ENCODE results near the gene PDE7B. TPM values are rescaled to one million over a fixed set of nuclear protein-coding genes. Genes with fewer than 3 reads are reported as not detected.

Gene PDE7B
- total RNA-seq, 2 experiments from 2014 or later = 0.73 to 1.1 TPM

DNA sequence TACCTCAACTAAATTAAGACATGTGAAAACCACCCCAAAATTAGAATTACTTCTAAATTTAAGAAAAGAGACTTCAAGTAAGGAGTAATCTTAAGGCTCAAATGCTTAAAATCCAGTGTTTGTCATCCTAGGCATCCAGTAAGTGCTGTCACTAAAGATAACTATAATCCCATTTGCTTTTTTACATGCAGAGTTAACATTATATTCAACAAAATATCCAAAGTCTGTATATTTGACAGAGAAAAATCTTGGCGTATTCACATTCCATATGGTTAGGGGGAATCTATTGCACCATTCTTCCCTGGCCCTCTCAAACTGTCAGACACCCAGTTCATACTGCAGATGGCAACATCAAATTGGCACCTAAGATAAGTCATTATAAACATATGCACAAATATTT lies 381.2 kb downstream of the PDE7B start:
- DNase-seq (no peak), ATAC-seq (no peak)
- H3K4me1 Mint-ChIP-seq = peaks cover 13% of the 10 kb centered on the region
- H3K9me3 Mint-ChIP-seq (ENCODE audit: low read depth) = no peaks in the 10 kb centered on the region
- H3K27me3 Mint-ChIP-seq = no peaks in the 10 kb centered on the region
- CTCF ChIA-PET = interaction anchor here (1.4 to 1.6 kb wide), 2 partner anchors 17 to 696 kb away, joined by 3 to 5 read pairs; partner anchors contain the start of gene MTFR2
- no peak overlapping the region for H3K4me3 Mint-ChIP-seq
- POLR2A ChIA-PET = no interaction called here
- no peak overlapping the region for H3K27ac Mint-ChIP-seq
- H3K36me3 Mint-ChIP-seq (ENCODE audit: low read depth) = peaks cover 34% of the 10 kb centered on the region
- intact Hi-C loops (cut with DNase I, micrococcal nuclease) = no loop called here

- intact Hi-C loops (cut with DNase I, micrococcal nuclease) = no loop called here
- ChIA-PET POLR2A (interaction anchor here (0.9 kb wide), 1 partner anchor 15 kb away, joined by 4 read pairs; the partner anchor contains the start of gene MTFR2), CTCF (interaction anchor here (4.2 kb wide), 1 partner anchor 8 kb away, joined by 26 read pairs; no protein-coding TSS in a partner anchor)
- H3K4me3 Mint-ChIP-seq = no peak overlapping the region
- peaks cover 44% of the 10 kb centered on the region for H3K36me3 Mint-ChIP-seq (ENCODE audit: low read depth)
- no peak for DNase-seq
- H3K4me1 Mint-ChIP-seq = peaks cover 13% of the 10 kb centered on the region
- H3K27ac Mint-ChIP-seq = no peak overlapping the region
- H3K9me3 Mint-ChIP-seq (ENCODE audit: low read depth) = no peaks in the 10 kb centered on the region
- no peaks in the 10 kb centered on the region for H3K27me3 Mint-ChIP-seq
- ATAC-seq = no peak
Observed at GRCh38 chr6:136235233-136235564, 383.7 kb downstream of the PDE7B start.

DNA sequence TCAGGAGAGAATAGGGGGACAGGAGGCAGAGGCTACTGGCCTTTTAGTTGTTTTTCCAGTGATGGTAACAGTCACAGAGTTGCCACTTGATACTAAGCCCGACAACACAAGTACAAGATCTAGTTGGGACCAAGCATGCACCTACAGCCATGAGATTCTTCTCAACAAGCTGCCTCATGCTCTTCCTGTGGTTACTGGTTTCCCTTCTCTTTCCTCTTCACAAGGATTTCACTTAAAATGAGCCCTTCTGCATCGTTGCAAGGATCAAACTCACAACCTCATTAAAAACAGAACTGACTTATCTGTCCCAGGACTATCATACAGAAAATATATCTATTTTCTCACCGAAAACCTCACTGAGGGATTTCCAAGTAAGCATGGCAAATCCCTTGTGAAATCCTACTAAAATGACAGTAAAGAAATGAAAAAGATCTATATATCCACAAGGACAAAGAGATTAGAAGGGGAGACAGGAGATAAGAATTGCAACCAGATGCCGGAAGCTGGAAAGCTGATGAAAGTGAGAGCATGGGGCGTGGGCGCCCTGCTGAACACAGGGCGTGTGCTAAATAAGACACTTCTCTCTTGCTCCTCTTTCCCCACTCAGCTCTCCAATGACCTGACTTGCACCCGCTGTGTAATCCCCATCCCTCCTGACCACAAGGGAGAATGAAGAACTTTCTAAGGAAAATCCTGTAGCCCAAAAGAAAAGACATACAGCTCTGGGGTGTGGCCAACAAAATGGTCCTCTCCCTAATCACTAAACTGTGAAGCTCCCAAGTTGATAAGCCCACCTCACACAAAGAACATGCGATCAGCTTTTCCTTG lies 385.2 kb downstream of the PDE7B start:
- Mint-ChIP-seq H3K36me3 (ENCODE audit: low read depth) (peaks cover 40% of the 10 kb centered on the region), H3K4me1 (peaks cover 13% of the 10 kb centered on the region), H3K9me3 (ENCODE audit: low read depth) (no peaks in the 10 kb centered on the region), H3K27me3 (no peaks in the 10 kb centered on the region), H3K27ac (no peak overlapping the region), H3K4me3 (no peak overlapping the region)
- intact Hi-C loops (cut with DNase I, micrococcal nuclease) = no loop called here
- POLR2A ChIA-PET = interaction anchor here (0.6 kb wide), 1 partner anchor 743 kb away, joined by 3 read pairs; no protein-coding TSS in a partner anchor
- CTCF ChIA-PET = interaction anchor here (0.6 to 4.2 kb wide), 3 partner anchors 10 to 785 kb away, joined by 3 to 26 read pairs (median 3); no protein-coding TSS in a partner anchor
- no peak for DNase-seq
- ATAC-seq = no peak

- no peak overlapping the region for H3K27ac Mint-ChIP-seq
- H3K4me1 Mint-ChIP-seq = peaks cover 8% of the 10 kb centered on the region
- peaks cover 51% of the 10 kb centered on the region for H3K36me3 Mint-ChIP-seq (ENCODE audit: low read depth)
- no peaks in the 10 kb centered on the region for H3K27me3 Mint-ChIP-seq
- CTCF ChIA-PET = interaction anchor here (0.6 kb wide), 1 partner anchor 589 kb away, joined by 3 read pairs; no protein-coding TSS in a partner anchor
- no peak for DNase-seq
- H3K9me3 Mint-ChIP-seq (ENCODE audit: low read depth) = no peaks in the 10 kb centered on the region
- H3K4me3 Mint-ChIP-seq = no peak overlapping the region
- POLR2A ChIA-PET = no interaction called here
- intact Hi-C loops (cut with DNase I, micrococcal nuclease) = no loop called here
- ATAC-seq = no peak
Observed at GRCh38 chr6:136244061-136244616, 392.6 kb downstream of the PDE7B start.
